Inflammatory macrophage treated with lipopolysaccharide for 4 hours (primary cell): ENCODE data around the gene RINL.
"Not testable (repeated sequence)": the region's sequence is repeated elsewhere in the genome, so short reads cannot be mapped to it uniquely, and the experiment has no call there.

ENCODE experiments used
- DNase-seq: peaks from one replicate; pipeline ENCODE4 v3.0.0-alpha.2; 2020

Gene RINL

DNA sequence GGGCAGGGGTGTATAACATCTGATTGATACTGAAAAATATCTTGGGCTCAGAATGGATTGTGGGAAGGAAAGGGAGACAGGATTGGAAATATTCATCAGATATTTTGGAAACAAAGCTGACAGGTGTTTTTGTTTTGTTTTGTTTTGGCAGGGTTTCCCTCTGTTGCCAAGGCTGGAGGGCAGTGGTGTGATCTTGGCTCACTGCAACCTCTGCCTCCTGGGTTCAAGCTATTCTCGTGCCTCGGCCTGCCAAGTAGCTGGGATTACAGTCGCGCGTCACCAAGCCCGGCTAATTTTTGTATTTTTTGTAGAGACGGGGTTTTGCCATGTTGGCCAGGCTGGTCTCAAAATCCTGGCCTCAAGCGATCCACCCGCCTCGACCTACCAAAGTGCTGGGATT lies 4.7 kb downstream of the RINL start:
- DNase-seq = not testable (repeated sequence)

DNA sequence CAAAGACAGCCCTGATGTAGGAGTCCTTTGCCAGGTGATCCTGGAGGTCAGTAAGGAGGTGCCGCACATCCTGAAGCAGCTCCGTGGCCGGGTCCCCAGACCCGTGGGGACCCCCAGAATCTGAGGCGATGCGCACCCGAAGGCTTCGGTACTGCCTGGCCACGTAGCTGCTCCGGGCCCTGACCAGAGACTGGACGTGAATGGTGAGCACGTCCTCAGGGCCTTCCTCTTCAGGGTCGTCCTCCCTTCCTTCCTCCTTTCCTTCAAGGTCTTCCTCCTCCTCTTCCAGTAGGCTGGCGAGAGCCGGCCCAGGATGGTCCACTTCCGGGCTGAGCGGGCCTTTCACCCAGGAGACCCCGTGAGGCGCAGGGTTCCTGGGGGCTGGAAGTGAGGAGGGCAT lies 7.5 kb downstream of the RINL start:
- DNase-seq = no peak

DNA sequence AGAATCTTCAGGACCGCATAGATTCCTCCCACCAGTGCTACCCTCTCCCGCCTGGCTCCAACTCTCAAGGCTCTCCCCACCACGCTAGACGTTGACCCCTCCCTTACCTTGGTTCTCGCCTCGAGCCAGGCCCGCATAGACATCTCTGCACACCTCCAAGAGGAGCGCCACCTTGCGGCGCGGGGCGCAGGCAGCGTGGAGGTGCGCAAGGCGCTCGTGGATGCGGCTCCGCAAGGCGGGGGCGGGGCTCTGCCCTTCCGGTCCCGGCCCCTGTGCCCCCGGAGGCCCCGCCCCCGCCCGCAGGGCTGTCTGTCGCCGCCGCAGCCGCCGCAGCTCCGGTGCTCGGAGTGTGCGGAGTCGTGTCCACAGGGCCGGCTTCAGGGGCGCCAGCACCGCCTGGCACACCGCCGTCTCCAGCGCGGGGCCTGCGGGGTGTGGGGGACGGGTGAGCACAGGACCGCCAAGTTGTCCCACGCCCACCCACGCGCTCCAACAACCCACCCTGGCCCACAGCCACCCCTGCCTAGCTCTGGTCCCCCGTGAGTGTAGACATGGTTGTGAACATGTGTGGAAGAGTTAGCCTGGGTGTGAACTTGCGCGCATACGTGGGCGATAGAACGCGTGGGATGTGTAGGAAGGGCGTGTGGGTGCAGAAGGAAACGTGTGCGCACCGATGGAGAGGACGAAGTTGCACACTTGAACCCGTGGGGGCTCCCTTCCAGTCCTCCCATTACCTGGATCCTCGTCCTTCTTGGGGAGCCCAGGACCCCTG lies 8.1 kb downstream of the RINL start:
- DNase-seq = peak; percentile 76

DNA sequence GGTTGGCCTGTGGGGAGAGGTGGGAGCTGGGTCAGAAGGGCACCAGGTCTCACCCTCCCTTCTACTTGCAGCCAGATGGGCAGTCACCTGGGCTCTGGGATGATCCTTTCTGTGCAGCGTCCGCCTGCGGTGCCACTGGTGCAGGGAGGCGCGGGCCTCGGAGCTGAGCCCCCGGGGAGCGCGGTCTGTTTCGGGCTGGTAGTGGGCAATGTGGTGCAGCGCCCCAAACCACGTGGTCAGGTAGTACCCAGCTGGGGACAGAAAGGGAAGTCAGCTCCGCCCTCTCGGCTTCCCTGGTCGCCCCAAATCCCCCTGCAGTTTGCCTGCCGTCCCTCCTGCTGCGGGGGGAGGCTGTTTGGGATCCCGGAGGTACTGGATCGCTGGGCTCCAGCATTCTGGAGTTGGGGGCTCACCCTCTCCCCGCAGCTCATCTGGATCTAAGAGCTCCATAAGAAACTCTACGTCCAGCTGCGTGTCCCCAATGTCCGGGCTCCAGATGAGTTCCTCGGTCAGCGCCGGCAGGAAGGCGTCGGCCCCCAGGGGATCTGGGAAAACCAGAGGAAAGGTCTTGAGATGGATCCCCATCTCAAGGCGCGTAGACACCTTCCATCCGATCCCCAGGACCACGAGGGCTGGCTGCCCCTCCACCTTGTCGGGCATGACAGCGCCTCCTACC lies 8.8 kb downstream of the RINL start:
- DNase-seq = no peak

DNA sequence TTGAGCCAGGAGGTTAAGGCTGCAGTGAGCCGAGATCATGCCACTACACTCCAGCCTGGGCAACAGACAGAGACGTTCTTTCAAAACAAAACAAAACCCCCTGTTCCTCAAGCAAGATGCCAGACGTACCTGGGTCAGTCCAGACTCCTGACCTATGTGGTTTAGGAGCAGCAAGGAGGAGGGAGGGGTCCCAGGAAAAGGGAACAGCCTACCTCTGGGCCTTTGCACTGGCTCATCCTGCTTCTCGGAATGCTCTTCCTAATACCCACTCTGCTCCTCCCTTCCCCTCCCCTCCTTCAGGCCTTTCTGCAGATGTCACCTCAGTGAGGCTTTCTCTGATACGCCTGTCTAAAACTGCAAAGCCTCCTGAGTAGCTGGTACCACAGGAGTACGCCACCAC lies 9.5 kb downstream of the RINL start:
- no peak for DNase-seq

DNA sequence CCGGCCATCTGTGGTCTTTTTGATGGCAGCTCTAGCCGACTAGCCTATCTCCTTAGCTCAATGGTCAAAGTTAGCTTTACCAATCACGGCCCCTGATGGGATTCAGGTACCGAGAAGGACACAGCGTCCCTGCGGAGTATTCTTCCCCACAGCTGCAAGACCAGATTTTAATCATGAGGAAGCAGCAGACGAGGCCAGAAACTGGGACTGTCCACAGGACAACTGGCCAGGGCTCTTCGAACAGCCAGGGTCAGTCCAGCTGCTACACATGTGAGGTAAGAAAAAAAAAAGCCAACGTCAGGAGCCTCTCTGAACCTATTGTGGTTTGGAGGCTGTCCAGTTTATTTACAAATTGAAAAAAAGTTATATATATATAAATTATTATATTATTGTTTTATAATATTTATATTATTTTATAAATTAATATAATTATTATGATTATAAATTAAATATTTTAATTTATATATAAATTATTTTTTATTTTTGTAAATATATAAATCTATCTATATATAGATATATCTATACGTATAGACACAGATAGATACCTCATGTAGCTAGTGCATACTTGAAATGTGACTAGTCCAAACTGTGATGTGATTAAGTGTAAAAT lies 10.8 kb downstream of the RINL start:
- DNase-seq = no peak

DNA sequence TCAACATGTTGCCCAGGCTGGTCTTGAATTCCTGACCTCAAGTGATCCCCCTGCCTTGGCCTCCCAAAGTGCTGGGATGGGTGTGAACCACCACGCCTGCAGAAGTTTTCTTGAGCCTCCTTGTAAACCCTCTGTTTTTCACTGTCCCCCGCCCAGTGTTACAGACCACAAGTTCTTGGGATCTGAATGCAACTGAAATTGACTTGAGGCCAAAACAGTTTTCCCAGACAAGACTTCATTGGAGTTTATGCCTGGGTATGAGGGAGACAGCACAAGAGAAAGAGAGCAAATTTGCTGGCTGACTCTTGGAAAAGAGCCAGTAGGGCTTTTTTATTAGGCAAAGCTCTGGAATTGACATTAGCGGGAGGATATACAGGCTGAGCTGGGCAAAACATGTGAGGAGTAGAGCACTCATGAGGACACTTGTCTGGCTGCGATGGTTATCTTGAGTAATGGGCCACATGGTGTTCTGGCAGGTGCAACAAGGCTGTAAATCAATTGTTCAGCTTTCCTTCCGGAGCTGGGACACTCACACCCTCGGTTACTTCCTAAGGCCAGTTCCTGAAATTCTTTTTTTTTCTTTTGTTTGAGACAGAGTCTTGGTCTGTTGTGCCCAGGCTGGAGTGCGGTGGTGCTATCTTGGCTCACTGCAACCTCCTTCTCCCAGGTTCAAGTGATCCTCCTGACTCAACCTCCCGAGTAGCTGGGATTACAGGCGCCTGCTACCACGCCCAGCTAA lies 15.6 kb downstream of the RINL start:
- DNase-seq = peak; percentile 12

DNA sequence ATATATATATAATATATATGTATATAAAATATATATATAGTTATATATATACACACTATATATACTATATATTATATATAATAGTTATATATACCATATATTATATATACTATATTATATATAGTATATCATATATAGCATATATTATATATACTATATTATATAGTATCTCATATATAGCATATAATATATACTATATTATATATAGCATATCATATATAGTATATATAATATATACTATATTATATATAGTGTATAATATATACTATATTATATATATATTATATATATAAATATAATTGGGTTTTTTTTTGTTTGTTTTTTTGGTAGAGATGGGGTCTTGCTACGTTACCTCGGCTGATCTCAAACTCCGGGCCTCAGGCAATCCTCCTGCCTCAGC lies 16.7 kb downstream of the RINL start:
- DNase-seq = no peak

DNA sequence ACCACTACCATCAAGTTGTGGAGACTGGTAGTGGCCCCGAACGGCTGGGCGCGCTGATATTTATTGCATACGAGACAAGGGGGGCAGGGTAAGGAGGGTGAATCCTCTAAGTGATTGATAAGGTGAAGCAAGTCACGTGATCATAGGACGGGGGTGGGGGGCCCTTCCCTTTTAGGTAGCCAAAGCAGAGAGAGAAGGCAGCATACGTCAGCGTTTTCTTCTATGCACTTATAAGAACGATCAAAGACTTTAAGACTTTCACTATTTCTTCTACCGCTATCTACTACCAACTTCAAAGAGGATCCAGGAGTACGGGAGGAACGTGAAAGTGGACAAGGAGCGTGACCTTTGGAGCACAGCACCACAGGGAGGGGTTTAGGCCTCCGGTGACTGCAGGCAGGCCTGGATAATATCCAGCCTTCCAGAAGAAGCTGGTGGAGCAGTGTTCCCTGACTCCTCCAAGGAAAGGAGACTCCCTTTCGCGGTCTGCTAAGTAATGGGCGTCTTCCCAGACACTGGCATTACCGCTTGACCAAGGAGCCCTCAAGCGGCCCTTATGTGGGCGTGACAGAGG lies 18.4 kb downstream of the RINL start:
- not testable (repeated sequence) for DNase-seq

DNA sequence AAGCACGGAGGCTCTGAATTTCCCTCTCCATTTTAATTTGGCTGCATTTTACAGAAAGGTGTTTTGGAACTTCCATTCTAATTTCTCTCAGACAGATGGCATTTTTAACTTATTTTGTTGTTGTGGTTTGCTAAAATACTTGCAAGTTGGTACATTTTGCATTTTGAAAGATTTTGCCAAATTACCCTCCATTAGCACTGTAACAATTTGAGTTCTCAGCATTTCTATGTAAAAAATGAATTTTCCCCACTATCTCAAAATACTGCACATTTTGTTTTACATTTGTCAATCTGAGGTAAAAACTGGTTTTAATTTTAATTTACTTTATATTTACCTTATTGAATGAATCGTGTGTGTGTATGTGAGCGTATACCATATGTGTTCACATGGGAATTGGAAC lies 21.3 kb downstream of the RINL start:
- DNase-seq = no peak

DNA sequence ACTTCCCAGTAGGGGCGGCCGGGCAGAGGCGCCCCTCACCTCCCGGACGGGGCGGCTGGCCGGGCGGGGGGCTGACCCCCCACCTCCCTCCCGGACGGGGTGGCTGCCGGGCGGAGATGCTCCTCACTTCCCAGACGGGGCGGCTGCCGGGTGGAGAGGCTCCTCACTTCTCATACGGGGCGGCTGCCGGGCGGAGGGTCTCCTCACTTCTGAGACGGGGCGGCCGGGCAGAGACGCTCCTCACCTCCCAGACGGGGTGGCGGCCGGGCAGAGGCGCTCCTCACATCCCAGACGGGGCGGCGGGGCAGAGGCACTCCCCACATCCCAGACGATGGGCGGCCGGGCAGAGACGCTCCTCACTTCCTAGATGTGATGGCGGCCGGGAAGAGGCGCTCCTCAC lies 22.3 kb downstream of the RINL start:
- DNase-seq = not testable (repeated sequence)

DNA sequence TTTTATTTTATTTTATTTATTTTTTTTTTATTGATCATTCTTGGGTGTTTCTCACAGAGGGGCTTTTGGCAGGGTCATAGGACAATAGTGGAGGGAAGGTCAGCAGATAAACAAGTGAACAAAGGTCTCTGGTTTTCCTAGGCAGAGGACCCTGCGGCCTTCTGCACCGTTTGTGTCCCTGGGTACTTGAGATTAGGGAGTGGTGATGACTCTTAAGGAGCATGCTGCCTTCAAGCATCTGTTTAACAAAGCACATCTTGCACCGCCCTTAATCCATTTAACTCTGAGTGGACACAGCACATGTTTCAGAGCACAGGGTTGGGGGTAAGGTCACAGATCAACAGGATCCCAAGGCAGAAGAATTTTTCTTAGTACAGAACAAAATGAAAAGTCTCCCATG lies 23.1 kb downstream of the RINL start:
- DNase-seq = not testable (repeated sequence)

DNA sequence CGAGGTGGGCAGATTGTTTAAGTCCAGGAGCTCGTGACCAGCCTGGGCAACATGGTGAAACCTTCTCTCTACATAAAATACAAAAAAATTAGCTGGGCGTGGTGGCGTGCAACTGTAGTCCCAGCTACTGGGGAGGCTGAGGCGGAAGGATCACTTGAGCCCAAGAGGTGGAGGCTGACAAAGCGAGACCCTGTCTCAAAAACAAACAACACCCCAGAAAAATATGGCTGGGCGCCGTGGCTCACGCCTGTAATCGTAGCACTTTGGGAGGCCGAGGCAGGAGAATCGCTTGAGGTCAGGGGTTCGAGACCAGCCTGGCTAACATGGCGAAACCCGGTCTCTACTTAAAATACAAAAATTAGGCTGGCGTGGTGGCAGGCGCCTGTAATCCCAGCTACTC lies 24.9 kb downstream of the RINL start:
- no peak for DNase-seq

DNA sequence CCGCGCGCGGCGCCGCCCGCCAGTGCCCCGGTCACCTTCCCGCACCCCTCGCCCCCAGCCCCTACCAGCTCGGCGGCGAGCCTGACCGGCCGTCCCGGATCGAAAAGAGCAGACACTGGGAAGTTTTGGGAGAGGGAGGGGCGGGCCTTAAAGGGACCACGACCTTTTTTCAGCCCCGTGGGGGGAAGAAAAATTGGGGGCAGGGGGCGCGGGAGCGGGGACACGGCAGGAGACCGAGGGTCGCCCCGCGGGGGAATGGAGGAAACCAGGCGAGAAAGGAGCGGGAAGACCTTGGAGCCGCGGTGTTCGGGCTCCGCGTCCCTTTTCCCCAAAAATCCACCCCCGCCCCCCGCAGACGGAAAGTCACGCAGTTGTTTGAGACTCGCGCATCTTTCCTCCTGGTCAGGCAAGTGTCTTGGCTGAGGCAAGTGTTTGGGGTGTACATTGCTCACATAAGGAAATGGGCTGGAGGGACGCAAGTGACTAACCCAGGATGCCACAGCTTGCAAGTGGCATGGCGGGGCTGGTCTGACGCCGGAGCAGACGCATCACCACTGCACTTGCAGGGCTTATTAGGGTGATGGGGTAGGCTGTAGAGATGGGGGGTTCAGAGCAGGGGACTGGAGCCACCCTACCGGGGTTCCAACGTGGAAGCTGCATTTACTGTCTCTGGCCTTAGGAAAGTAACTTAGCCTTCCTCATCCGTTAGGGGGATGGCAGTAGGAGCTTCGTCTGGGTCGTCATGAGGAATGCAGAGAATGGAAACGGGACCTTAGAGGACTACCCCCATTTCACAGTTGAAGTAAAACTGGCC lies 25.6 kb downstream of the RINL start:
- peak; percentile 75 for DNase-seq

DNA sequence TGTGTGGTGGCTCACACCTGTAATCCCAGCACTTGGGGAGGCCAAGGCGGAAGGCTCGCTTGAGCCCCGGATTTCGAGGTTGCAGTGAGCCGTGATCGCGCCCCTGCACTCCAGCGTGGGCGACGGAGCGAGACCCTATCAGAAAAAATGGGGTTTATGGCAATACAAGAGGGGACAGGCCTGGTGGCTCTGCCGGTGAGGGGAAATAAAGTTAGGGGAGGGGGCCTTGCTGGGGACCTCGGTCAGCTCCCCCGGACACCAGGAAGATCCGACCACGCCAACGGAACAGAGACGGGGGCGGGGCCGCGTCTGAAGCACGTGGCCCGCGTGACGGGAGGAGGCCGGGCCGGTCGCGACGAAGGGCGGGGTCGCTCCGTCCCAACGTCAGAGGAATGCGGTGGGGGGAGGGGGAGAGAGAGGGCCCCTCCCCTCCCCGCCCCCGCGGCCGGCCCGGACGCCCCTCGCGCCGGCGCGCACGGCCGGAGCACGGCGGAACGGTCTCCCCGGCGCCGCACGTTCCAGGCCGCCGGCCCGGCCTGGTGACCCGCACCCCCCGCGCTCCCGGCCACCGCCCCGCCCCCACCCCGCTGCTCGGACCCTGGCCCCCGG lies 26.3 kb downstream of the RINL start:
- DNase-seq = peak; percentile 96

DNA sequence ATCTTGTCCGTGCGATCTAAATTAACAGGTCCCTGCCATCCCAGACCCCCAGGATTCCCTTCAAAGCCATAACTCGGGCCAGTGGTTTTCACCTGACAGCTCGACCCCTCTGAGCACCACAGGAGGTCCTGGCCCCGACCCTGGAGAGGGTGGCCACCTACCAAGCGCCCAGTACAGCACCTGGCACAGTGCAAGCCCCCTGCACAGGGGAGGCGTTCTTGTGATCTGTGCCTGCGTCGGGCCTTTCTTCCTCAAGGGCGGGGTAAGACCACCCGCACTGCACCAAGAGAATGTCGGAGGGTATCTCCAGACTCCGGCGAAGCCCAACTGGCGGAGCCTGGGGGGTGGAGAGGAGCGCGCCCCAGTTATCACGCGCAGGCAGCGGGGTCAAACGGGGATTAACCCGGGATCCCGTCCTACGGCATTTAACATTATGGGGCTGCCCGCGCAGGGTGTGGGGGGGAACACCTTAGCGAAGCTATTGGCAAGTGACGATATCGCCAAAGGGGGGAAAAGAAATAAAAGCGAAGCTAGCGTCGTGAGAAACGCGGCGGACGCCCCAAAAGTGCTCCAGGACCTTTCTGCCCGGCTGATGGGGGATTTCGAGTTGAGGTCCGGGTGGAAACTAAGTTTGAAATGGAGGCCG lies 27.0 kb downstream of the RINL start:
- DNase-seq = peak; percentile 13

DNA sequence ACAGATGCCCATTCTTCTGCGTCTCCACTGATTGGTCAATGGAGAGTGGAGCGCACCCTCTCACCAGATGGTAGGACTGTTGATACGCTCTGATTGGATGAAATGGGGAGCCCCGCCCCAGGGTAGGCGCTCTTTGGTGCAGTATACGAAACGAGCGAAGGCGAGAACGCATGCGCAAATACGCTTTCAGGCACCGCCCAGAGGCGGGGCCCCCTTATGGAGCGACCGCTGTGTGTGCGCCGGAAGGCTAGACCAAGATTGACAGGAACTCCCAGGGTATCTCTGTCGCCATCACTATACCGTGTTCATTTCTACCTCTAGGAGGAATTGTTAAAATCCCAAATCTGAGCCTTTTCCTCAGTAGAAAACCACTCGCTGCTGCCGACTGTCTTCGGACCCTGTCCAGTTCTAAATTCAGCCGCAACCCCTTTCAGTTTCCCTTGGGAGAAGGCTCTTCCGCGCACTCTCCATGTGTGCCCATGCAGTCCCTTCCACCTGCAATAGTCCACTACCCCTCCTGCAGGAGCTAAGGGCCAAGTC lies 27.6 kb downstream of the RINL start:
- no peak for DNase-seq

DNA sequence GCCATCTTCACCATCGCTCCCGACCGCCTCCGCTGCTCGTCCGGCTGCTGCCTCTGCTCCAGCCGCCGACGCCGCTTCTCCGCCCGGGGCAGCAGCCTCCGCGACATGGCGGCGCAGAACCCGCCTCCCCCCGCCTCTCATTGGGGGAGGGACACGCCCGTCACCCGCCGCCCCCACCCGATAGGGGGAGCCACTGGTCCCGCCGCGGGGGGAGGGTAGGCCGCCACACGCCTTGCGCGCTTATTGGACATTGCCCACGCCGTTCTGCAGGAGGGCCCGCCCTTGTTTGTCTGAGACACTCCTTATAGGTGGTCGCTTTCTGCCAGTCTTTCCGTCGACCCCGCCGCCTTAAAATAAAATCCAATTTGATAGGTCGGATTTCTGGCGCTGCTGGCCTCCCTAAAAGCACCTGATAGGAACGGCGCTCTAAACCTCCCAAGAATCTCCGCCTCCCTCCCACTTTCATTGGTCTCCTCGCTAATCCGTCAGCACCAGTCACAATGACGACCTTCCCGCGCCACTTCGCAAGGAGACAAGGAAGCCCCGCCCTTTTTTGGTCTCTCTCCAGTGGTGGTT lies 28.1 kb downstream of the RINL start, which contains the start of gene HNRNPL:
Gene HNRNPL (minus strand): TSS at position 127 of the 576 bp plus-strand sequence. CDS start 20 bp downstream, at position 107.
- peak; percentile 100 for DNase-seq

DNA sequence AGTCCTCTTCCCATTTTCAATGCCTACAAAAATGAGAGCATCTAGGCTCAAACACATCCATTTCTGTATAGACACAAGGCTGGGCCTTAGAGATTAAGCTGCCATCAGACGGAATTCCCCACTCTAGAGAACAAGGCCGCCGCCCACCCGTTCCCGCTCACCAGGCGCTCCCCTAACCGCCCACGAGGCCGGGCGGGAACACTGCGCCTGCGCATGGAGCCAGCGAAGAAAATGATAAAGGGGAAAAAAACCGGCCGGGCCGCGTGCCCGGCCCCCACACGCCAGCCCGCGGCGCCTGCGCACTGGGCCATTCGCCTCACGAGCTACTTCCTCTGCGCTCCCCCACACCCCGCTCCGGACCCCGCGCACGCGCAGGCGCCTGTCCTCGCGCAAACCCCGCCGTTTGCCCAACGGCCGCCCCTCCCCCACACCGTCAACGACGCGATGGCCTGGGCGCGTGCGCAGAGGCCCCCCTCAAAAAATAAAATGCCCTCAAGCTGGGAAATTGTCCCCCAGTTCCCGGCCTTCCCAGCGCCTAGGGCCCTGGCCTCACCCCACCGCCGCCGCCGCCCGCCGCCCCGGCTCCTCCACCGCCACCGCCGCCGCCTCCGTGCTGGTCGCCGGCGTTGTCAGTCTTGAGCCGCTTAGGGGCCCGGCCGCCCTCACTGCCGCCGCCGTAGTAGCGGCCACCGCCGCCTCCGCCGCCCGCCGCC lies 28.8 kb downstream of the RINL start:
- peak; percentile 99 for DNase-seq
